Measurements from ENCODE around the gene LGI2.
"Not testable (repeated sequence)": the region's sequence is repeated elsewhere in the genome, so short reads cannot be mapped to it uniquely, and the experiment has no call there.

LGI2 gene

GRCh38 chr4:25043548-25043947, 12.8 kb upstream of the LGI2 start:
- DNase-seq (ENCODE audit: low read depth): no peak

DNA sequence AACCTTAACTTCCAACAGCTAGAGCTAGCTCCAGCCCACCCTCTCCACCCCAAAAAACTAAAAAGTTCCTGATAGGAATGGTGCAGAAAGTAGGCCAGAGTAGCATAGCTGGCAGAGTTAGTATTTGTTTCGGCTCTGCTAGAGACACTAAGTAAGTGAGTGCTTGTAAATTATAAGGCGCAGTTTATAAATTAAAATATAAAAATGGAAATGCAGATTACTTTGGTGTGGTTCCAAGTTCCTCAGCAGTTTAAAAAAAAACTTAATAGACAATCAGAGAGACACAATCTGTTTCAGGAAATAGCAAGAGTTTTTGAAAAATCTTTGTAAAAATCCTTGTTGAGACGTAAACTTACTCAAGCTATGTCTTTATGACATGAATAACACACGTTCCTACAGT, 2.8 kb upstream of the LGI2 start:
- DNase-seq (ENCODE audit: low read depth): no peak

GRCh38 chr4:25032126-25032525, 1.4 kb upstream of the LGI2 start:
- no peak for DNase-seq (ENCODE audit: low read depth)

DNA sequence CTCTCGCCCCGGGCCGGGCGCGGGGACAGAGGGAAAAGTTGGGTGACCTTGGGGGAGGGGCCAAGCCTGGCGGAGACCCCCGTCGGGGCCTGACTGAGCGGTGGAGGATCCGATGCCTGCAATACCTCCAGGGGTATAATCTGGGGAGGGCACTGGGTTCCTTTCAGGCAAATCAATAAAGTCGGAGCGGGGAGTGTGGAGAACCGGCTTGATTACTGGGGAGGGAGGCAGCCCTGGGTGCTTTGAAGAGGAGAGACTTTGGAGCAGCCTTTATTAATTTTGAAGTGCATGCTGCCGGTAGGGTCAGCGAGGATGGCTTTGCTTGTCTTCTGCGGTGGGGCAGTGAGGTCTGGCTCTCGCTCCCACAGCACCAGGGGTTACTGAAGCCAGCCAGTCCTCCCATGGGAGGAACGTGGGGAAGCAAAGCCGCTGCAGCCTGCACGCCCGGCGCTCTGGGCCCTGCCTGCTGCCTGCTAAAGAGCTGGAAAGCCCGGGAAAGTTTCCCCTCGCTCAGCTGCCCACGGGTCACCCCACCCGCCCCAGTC, 403 bp upstream of the LGI2 start:
- no peak for DNase-seq (ENCODE audit: low read depth)

DNA sequence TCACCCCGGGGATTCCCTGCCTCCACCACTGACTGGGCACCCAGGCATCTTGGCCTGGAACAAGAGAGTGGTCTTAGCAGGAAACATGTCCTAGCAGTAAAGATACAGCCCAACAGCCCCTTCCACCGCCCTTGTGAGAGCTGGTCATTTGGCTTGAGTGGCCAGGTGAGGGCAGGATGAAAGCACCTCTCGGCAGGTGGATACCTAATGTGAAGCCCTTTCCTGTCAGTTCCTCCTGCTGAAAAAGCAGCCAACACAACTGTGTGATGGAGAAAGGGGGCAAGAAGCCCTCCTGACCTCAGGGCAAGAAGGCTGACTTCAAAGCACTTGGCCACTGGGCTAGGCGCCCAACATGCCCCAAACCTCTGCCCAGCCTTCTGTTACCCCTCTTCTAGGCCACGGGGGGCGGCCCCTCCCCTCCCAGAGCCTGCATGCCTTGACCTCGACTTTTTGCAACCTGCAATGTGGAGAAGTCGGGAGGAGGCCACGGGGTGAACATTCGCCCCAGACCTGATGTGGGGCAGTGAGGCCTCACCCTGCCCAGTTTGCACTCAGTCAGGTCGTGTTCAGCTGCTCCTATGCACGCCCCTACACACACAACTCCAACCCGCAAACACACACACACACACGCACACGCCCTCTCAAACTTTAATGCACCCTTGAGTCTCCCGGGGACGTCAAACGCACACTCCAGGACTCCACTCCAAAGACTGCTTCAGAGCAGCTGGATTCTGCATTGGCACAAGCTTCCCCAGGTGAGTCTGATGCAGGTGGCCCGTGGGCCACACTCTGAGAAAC, 1.1 kb downstream of the LGI2 start:
- DNase-seq (ENCODE audit: low read depth): no peak

GRCh38 chr4:25028851-25029250, 1.9 kb downstream of the LGI2 start:
- DNase-seq (ENCODE audit: low read depth): no peak

DNA sequence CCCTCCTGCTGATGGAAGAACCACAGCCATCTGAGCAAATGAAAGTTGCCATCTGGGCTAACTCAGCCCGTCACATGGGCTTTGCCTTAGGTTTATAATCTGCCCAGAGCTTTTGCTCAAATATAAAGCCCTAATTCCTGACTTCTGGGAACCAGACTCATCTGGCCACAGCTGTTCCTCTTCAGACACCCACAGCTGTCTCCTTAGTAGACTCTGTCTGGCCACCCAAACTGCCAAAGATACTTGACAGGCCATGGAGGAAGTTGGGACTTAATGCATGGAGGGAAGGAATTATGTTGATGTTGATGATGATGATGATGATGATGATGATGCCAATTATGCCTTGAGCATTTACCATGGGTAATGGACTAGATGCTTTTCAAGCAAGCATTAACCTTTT, 8.0 kb downstream of the LGI2 start:
- no peak for DNase-seq (ENCODE audit: low read depth)

DNA sequence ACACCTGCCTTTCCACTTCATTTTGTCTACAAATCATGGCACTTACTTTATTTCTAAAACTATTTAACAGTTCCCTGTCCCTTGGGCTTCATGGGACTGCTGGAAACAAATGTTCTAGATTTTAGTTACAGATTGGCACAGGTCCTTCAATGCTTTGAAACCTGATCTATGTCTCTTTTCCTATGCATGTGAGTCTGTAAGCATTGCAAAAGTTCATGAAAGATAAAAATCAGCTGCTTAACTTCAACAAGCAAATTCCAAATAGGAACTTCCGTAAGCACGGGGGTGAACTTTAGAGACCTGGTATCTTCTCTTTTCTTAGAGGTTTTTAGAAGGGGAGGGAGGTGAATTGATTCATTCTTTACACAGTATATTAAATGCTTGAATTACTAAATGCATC, 9.5 kb downstream of the LGI2 start:
- no peak for DNase-seq (ENCODE audit: low read depth)

GRCh38 chr4:25020236-25020635, 10.5 kb downstream of the LGI2 start:
- DNase-seq (ENCODE audit: low read depth): peak; percentile 60

DNA sequence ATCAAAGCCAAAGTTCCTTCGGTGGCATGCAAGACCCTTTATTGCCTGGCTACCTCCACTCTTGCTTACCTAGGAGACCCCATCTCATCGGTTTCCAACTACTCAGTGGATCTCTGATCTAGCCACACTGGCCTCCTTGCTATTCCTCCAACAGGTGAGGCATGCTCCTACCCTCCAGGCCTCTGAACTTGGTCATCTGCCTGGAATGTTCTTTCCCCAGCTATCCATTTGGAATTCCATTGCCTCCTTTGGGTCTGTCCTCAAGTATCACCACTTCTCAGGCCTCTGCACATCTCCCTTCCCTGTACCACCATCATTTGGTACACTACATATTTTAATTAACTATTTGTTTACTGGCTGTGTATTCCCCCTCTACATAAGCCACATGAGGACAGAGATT, 11.2 kb downstream of the LGI2 start:
- no peak for DNase-seq (ENCODE audit: low read depth)

GRCh38 chr4:25015012-25015411, 15.7 kb downstream of the LGI2 start:
- DNase-seq (ENCODE audit: low read depth): no peak

DNA sequence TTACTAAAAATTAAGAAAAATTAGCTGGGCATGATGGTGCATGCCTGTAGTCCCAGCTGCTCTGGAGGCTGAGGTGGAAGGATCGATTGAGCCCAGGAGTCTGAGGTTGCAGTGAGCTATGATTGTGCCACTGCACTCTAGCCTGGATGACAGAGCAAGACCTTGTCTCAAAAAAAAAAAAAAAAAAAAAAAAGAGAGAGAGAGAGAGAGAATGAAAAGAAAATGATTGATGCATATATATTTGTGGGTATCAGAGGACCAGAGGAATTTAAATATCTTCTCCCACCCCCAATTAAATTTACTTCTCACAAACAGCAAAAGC, 16.1 kb downstream of the LGI2 start:
- DNase-seq (ENCODE audit: low read depth): not testable (repeated sequence)

- DNase-seq (ENCODE audit: low read depth): no peak
Measured at GRCh38 chr4:25013756-25014661, 16.7 kb downstream of the LGI2 start.

DNA sequence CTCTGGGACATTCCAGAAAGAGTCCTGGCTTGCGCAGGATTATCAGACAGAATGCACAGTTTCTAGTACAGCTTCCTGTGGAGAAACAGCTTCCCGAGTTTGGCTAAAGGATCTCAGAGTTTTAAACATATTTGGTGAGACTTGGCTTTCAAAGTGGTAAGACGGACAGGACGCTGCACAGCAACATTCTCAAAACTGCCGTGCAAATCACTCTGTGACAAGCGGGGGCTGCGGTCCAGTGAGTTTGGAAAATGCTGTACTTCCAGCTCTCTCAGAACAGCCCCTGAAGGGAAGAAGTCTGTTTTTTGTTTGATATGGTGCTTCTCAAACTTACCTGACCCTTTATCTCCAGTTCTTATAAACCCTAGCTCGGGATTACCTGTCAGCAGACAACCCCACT, 18.1 kb downstream of the LGI2 start:
- no peak for DNase-seq (ENCODE audit: low read depth)

- DNase-seq (ENCODE audit: low read depth): no peak
Measured at GRCh38 chr4:25011135-25011866, 19.4 kb downstream of the LGI2 start.

GRCh38 chr4:25007598-25007997, 23.1 kb downstream of the LGI2 start:
- DNase-seq (ENCODE audit: low read depth): no peak

DNA sequence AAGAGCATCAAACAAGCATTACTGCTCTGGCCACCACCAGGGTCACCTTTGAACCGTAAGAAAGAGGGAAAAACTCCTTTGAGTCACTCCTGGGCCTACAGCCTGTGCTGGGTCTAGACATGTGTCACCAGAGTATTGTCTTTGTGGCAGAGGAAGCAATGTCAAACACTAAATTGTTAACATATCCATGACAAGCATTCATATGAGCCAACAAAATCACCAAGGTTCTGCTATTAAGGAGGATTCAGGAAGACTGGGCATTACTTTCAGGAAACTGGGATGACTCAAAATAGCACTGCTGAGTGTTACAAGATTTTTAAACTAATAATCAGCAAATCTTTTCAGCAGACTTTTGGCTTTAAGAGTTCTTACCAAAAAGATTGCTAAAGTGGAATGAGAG, 28.1 kb downstream of the LGI2 start:
- DNase-seq (ENCODE audit: low read depth): no peak

DNA sequence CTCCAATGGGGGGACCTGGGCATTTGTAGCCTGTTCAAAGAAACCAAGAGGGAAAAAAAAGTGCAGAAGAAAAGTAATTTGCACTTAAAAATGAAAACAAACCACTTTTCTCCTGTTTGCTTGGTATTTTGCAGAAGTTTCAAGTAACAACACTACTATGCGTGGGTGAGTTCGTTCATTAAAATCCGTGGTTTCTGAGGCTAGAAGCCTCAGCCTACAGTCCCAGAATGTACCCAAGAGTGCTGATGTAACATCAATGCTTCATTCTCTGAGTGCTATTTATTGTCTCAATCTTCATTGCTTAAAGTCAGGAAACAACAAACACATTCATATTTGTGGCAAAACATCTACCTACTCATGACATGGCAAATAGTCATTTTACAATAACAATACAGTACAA, 29.2 kb downstream of the LGI2 start:
- no peak for DNase-seq (ENCODE audit: low read depth)

GRCh38 chr4:25000639-25001038, 30.1 kb downstream of the LGI2 start:
- no peak for DNase-seq (ENCODE audit: low read depth)

GRCh38 chr4:24999392-25000089, 31.2 kb downstream of the LGI2 start:
- no peak for DNase-seq (ENCODE audit: low read depth)

DNA sequence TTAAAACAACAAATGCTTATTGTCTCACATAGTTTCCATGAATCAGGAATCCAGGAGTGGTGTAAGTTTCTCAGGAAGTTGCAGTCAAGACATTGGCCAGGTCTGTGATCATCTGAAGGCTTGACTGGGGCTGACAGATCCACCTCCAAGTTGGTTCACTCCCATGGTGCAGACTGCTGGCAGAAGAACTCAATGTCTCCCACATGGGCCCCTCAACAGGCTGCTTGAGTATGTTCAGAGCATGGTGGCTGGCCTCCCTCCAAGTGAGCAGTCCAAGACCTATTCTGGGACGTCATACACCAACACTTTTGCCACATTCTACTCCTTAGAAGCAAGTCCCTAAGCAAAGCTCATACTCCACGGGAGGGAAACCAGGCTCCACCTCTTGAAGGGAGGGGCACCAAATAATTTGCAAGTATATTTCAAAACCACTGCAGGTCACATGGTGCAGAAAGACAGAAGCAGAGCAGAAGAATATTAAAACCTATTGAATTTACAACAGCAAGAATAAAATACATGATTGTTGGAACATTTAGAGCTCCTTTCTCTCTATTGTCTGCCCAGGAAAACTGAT, 35.3 kb downstream of the LGI2 start:
- DNase-seq (ENCODE audit: low read depth): no peak
